GM19324 (cell line): Measurements from ENCODE around the gene SETD1A.
A peak's percentile ranks its signal among the peaks of the same experiment; 100 is the strongest.

Experiments used
- ATAC-seq: cut with Tn5 transposase; IDR thresholded peaks from one replicate; pipeline ENCODE4 v1.9.1; 2021; ENCODE audit warnings: mild to moderate bottlenecking, moderate library complexity; ENCODE audit not compliant: unreplicated experiment, low FRiP score

The SETD1A gene

DNA sequence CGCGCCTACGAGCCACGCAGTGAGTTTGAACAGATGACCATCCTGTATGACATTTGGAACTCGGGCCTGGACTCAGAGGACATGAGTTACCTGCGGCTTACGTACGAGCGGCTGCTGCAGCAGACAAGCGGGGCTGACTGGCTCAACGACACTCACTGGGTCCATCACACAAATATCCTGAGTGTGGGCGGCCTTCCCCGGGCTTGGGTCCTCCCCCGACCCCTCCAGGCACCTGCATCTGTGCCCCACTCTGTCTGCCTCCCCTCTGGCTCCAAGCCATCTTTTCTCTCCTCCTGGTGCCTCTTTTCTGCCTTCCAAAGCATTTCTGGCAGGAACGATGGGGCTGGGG lies 22.4 kb downstream of the SETD1A start:
- ATAC-seq, result no peak

DNA sequence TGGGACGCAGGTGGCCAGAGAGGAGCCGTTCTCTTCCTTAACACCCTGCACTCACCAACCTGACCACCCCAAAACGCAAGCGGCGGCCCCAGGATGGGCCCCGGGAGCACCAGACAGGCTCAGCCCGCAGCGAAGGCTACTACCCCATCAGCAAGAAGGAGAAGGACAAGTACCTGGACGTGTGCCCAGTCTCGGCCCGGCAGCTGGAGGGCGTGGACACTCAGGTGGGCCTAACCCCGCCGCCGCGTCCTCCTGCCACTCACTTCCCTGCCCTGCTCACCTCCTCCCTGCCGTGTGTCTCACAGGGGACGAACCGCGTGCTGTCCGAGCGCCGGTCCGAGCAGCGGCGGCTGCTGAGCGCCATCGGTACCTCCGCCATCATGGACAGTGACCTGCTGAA lies 22.9 kb downstream of the SETD1A start:
- ATAC-seq, result no peak

DNA sequence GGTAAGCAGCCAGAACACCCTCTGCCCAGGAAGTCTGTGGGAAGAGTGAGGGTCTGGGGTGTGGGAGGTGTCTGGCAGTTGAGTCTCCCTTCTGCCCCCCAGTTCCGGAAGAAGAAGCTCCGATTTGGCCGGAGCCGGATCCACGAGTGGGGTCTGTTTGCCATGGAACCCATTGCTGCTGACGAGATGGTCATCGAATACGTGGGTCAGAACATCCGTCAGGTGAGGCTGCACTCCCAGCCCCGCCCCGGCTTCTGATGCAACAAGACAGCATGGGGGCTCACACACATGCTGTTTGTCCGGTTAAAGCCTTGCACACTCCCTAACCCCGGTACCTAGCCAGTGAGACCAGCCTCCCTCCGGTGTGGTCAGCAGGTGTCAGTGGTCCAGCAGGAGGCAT lies 23.4 kb downstream of the SETD1A start:
- ATAC-seq, result no peak

DNA sequence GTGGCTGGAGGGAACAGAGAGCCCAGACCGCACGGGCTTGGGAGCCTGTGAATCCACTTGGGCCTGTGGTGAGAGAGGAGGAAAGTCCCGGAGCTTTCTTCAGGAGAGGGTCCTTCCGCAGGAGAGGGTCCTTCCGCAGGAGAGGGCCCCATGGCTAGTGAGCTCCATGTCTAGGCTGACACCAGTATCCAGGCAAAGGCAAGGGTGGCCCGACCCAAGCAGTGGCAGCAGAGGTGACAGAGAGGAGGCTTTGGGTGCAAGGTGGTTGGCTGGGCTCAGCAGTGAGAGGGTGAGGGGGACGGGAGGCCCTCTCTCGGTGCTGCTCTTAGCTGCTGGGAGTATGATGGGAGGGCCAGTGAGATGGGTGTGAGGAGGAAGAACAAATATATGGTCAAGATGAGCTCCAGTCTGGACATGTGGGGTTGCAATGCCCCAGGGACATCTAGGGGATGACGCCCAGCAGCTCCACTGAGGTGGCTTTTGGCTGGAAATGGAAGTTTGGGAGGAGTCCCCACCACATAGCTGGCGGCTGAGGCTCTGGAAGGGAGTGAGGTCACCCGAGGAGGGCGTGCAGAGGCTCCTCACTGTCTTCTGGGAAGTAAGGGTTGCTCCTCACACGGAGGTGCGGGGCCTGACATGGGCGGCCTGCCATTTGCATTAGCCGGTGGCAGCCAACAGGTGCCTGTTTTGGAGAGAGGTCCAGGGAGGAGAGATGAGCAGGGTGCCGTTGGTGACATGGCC lies 25.2 kb downstream of the SETD1A start:
- ATAC-seq, result no peak

DNA sequence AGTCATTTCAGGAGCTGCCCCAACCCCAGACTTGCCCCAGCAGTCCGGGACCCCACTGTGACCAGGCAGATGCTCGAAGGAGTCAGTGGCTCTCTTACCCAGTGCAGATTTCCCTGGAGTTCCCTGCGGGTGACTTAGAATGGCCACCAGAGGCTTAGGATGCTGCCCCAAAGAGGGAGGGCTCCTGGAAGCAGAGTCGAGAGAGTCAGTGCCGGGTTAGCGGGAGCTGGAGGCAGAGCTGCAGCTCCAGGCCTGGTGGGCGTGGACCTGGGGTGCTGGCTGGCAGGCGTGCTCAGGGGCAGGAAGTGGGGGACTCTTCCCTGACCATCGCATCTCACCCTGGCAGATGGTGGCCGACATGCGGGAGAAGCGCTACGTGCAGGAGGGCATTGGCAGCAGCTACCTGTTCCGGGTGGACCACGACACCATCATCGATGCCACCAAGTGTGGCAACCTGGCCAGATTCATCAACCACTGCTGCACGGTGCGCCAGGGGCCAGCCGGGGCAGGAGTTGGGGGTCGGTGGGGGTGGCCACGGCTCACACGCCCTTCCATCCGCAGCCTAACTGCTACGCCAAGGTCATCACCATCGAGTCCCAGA lies 25.8 kb downstream of the SETD1A start:
- no peak for ATAC-seq

DNA sequence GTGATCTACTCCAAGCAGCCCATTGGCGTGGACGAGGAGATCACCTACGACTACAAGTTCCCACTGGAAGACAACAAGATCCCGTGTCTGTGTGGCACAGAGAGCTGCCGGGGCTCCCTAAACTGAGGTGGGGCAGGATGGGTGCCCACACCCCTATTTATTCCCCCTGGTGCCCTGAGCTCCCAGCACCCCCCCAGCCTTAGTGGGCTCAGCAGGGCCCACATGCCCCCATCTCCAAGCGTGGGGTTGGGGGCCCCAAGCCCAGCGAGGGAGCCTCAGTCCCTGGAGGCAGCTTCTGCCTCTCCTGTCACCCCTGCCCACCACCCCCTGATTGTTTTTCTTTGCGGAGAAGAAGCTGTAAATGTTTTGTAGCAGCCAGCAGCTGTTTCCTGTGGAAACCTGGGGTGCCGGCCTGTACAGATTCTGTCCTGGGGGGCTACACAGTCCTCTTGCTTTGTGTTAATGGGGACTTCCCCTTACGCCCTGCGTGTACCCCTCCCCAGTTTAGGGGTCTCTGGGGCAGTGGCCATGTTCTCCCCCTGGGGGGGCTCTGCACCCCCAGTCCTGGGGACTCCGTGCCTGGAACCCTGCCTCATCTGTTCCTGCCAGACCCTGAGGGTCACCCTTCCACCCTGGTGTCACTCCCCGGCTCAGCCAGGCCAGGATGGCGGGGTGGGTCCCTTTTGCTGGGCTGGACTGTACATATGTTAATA lies 26.5 kb downstream of the SETD1A start:
- ATAC-seq, result no peak

DNA sequence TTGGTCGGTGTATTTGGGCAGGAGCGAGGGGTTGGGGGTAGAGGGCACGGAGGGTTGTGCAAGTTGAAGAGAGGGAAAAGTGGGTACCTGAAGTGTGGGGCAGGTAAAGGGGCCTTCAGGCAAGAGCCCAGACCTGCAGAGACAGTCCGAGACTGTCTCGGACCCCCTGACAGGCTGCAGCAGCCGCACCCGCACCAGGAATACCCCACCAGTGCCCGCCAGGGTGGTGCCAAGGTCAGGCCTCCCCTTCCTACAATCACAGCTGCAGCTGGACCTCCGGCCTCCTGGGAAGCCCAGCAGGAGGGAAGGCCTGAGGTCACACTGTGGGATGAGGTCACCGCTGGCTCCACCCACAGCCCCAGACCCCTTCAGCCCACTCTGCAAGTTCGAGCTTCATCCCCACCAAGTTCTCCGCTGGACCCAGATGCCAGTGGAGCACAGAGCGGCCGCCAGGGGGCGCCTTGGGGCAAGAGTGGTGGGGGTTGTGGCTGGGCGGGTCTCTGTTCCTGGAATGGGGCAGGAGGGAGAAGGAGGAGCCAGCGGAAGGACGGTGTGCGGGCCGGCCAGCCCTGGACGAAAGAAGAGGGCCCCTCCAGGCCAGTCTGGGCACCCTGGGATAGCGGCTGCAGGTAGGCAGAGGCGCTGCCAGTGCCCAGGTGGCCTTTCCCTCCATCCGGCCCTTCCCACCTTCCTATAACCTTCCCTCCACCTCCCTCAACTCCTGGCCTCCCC lies 27.3 kb downstream of the SETD1A start, which contains the start of gene HSD3B7:
HSD3B7 (plus strand) TSS at position 539 of the 732 bp plus-strand sequence. CDS start 452 bp downstream, outside the sequence.
- ATAC-seq, result no peak

DNA sequence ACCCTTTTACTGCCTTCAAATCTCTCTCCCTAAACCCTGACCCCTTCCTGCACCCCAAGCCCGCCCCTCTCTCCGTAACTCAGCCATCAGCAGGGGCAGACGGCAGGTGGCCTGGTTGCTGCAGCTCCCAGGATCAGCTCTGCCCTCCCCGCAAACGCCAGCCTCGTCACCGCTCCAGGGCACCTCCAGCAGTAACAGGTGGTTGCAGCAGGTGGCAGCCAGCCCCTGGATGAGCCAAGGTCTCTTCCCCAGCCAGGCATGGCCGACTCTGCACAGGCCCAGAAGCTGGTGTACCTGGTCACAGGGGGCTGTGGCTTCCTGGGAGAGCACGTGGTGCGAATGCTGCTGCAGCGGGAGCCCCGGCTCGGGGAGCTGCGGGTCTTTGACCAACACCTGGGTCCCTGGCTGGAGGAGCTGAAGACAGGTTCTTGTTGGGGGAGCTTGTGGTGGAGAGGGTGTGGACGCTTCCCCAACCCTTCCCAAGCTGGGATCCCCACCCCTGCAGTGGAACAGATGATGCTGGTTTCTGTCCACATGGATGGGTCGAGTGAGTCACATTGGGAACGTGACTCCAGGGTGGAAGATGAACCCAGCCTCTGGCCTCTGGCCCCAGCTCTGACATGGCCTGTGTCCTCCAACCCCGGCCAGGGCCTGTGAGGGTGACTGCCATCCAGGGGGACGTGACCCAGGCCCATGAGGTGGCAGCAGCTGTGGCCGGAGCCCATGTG lies 28.0 kb downstream of the SETD1A start:
- no peak for ATAC-seq

DNA sequence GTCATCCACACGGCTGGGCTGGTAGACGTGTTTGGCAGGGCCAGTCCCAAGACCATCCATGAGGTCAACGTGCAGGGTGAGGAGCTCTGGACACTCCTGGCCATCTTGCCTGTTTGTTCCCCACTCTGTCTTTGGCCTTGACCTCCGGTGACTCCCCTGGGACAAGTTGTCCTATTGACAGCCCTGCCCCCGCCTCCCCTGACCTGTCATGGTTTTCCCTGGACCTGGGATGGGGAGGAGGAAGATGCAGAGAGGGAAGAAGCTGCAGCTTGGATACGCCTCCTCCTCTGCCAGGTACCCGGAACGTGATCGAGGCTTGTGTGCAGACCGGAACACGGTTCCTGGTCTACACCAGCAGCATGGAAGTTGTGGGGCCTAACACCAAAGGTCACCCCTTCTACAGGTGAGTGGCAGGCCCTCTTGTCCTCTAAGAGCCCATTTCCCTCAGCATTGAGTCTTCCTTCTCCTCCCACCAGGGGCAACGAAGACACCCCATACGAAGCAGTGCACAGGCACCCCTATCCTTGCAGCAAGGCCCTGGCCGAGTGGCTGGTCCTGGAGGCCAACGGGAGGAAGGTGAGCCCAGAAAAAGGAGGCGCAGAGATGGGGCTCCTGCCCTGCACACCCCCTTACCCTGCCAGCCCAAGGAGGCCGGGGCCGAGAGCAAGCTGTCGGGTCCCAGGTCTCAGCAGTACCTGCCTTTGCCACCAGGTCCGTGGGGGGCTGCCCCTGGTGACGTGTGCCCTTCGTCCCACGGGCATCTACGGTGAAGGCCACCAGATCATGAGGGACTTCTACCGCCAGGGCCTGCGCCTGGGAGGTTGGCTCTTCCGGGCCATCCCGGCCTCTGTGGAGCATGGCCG lies 28.8 kb downstream of the SETD1A start:
- ATAC-seq, result no peak

DNA sequence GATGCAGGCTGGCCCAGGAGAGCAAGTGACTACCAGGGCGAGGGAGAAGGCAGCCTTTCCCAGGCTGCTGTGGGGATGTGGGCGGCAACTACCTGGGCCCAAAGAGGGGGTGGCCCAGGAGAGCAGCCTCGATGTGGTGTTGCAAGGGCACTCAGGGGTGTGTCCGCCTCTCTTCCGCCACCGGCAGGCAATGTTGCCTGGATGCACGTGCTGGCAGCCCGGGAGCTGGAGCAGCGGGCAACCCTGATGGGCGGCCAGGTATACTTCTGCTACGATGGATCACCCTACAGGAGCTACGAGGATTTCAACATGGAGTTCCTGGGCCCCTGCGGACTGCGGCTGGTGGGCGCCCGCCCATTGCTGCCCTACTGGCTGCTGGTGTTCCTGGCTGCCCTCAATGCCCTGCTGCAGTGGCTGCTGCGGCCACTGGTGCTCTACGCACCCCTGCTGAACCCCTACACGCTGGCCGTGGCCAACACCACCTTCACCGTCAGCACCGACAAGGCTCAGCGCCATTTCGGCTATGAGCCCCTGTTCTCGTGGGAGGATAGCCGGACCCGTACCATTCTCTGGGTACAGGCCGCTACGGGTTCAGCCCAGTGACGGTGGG lies 30.1 kb downstream of the SETD1A start:
- no peak for ATAC-seq

DNA sequence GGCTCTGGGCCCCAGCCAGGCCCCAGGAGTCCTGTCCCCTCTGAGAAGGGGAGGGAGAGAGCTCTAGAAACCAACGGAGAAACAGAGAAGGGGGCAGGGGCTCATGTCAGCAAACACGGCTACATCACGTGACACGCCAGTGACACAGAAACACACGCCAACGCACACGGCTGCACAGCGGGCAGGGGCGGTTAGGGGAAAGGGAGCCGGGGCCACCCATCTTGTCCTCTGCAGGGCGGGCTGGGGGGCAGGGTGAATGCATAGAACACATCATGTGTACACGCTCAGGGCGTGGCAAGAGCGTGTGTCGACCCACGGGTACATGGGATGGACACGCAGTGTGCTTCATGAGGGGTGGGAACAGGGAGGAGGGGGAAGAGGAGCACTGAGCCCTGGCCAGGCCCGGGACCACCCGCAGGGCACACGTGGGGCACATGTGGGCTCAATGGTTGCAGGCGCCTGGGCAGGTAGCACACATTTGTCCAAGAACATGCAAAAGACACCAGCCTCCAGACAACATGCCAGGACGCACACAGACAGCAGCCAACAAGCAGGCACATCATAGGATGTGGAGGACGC lies 32.0 kb downstream of the SETD1A start:
- ATAC-seq, result no peak

DNA sequence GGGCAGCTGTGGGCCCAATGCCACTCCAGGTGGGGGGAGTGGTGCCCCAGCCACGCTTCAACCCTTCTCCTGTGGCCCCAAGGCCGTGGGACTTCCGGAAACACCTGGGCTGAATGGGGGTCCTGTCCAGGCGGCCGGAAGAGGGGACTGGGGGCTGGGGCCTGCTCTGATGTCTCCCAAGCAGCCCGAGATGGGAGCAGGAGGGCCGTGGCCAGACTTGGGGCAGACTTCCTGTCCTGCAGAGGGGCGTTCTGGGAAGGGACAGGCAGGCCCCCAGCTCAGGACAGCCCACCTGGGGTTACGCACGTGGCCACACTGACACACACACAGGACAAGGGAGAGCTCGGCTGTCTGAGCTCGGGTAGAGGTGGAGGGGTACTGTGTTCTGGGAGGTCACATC lies 32.6 kb downstream of the SETD1A start:
- no peak for ATAC-seq

DNA sequence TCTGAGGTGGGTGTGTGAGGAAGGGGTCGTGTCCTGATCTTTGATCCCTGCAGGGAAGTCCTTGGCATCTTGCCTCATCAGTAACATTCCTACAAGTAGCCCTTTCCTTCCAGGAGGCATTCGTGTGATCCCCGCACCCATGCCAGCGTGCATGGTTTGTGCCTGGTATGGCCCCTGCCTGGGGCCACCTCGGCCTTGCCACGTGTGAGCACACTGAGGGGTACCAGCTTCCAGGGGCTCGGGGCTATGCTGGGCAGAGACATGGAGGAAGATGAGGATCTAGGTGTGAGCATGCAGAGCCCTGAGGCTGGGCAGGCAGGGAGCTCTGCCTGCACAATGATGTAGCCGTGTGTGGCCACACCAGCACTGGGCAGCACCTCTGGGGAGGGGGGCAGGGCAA lies 33.5 kb downstream of the SETD1A start:
- no peak for ATAC-seq

DNA sequence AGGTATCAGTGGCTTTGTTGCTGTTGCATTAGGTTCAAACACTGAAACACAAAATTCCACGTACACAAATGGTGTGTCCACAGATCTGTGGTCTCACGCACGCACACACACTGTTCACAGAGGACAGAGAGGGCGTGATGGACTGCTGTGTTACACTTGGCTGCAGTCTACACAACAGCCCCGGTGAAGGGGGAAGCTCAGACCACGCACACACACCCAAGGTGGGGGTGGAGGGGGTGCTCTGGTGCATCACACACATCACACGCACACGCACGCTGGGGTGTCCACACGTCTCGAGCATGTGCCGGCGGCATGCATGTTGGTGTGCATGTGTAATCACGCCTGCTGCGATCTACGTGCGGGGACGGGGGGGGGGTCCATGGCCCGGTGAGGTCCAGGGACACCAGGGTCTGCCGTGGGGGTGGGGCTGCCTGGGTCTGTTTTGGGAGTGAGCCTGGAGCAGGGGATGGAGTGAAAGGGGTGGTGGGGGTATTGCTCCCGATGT lies 34.8 kb downstream of the SETD1A start:
- no peak for ATAC-seq

DNA sequence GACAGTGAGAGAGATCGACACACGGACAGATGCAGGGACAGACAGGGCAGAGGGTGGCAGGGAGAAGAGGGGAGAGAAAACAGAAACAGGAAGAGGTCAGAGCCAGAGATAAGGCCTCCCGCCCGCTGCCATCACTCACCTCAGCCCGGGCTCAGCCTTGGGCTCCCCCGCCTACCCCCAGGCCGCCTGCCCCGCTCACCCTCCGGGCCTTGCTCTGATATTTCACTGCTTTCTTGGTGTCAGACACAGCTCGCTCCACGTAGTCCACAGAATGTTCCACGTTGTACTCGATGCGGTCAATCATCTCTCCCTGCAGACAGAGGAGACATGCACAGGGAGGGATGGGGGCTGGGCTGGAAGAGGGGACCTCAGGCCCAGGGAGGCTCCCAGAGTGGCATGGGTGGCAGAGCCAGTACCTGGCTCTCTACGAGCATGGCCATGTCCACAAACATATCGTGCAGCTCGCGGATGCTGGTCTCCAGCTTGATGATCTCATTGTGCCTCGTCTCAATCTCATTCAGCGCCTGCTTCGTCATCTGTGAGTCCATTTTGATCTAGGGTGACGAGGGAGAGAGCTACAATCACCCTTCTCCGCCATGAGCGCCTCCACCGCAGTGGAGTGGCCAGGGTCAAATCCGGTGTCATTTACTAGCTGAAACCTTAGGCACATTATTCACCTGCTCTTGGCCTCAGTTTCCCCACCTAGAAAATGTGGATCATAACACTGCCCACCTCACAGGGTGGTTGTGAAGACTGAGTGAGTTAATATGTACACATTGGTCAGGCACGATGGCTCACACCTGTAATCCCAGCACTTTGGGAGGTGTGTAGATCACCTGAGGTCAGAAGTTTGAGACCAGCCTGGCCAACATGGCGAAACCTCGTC lies 35.6 kb downstream of the SETD1A start:
- no peak for ATAC-seq

DNA sequence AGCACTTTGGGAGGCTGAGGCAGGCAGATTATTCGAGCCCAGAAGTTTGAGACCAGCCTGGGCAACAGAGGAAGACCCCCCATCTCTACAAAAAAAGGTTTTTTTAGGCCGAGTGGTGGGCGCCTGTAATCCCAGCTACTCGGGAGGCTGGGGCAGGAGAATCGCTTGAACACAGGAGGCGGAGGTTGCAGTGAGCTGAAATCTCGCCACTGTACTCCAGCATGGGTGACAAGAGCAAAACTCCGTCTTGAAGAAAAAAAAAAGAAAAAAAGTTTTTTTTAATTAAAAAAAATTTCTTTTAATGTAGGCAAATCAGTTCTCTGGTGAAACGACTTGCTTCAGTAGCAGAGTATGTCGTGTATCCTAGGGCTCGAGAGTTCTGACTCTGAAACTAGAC lies 38.4 kb downstream of the SETD1A start:
- no peak for ATAC-seq

DNA sequence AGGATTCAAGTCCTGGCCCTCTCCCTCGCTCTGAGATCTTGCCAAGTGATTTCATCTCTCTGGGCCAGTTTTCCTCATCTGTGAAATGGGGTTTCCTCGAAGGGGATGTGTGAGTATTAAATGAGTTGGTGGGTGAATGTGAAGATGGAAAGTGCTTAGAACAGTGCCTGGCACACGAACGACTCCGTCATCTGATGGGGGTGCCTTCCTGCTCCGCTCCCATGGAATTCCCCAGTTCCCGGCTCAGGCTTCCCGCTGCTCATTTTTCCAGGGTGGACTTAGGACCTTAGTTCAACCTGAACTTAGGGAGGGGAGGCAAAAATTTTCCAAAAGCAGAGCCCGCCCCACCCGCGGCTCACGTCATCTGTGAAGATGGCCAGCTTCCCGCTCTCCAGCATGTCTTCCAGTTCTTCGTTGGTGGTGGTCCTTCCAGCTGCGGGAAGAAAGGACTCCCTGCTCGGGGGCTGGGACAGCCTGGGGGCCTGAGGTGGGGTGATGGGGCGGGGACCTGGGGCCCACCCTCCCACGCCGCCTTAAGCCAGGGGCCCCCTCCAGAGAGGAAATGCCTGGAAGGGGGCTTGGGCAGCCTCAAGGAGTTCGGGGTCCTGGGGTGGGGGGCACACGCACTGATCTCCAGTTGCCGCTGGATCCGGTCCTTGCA lies 38.9 kb downstream of the SETD1A start:
- peak; percentile 8 for ATAC-seq
